NK-92 (cell line): ENCODE measurements around the gene PKN1.
A peak's percentile ranks its signal among the peaks of the same experiment; 100 is the strongest.

ENCODE experiments used
- DNase-seq: peaks from one replicate; lab custom pipeline; 2025; ENCODE audit not compliant: unreplicated experiment; lab: John Stamatoyannopoulos, UW

PKN1 gene

DNA sequence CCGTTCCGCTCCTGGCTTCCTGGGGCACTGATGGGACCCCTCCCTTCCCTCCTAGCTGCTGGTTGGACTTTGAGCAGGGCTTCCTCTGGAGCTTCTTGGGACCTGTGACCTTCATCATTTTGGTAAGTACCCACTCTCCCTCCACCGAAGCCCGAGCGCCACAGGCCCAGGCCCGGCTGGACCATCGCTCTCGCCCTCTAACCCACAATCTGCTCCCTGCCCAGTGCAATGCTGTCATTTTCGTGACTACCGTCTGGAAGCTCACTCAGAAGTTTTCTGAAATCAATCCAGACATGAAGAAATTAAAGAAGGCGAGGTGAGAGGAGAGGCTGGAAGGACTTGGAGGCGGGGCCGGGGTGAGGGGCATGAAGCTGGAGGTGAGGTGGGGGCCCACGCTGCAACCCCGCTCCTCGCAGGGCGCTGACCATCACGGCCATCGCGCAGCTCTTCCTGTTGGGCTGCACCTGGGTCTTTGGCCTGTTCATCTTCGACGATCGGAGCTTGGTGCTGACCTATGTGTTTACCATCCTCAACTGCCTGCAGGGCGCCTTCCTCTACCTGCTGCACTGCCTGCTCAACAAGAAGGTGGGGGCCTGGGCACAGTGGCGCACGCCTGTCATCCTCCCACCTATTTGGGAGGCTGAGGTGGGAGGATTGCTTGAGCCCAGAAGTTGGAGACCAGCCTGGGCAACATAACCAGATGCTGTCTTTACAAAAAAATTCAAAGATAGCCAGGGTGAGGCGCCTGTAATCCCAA lies 26.3 kb upstream of the PKN1 start:
- no peak for DNase-seq

DNA sequence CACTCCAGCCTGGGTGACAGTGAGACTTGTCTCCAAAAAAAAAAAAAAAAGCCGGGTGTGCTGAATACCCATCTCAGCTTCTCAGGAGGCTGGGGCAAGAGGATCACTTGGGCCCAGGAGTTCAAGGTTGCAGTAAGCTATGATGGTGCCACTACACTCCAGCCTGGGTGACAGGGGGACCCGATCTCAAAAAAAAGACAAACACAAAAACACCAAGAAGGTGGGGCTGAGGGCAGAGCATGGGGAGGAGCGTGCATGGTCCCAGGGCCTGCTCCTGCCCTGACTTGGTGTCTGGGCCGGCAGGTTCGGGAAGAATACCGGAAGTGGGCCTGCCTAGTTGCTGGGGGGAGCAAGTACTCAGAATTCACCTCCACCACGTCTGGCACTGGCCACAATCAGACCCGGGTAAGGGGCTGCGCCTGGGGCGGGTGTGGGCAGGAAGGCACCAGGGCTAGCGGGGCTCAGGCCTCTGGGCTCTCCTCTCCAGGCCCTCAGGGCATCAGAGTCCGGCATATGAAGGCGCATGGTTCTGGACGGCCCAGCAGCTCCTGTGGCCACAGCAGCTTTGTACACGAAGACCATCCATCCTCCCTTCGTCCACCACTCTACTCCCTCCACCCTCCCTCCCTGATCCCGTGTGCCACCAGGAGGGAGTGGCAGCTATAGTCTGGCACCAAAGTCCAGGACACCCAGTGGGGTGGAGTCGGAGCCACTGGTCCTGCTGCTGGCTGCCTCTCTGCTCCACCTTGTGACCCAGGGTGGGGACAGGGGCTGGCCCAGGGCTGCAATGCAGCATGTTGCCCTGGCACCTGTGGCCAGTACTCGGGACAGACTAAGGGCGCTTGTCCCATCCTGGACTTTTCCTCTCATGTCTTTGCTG lies 25.3 kb upstream of the PKN1 start:
- no peak for DNase-seq

DNA sequence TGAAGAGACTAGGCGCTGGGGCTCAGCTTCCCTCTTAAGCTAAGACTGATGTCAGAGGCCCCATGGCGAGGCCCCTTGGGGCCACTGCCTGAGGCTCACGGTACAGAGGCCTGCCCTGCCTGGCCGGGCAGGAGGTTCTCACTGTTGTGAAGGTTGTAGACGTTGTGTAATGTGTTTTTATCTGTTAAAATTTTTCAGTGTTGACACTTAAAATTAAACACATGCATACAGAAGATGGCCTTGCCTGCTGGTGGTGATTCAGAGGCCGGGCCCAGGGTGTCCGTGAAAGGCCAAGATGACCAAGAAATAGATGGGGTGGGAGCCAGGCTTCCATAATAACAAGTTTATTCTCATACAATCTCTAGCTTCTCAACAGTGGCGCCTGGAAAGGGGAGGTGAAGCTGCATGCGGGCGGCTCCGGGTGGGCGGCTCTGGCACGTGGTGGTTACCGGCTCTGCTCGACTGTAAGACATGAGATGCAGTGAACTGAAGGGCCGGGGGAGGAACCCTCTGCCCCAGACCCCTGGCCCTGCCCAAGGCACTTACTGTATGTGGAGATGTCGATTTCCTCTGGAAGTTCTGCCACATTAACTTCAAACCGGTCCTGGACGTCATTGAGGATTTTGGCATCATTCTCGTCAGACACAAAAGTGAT lies 24.5 kb upstream of the PKN1 start:
- DNase-seq, result no peak

DNA sequence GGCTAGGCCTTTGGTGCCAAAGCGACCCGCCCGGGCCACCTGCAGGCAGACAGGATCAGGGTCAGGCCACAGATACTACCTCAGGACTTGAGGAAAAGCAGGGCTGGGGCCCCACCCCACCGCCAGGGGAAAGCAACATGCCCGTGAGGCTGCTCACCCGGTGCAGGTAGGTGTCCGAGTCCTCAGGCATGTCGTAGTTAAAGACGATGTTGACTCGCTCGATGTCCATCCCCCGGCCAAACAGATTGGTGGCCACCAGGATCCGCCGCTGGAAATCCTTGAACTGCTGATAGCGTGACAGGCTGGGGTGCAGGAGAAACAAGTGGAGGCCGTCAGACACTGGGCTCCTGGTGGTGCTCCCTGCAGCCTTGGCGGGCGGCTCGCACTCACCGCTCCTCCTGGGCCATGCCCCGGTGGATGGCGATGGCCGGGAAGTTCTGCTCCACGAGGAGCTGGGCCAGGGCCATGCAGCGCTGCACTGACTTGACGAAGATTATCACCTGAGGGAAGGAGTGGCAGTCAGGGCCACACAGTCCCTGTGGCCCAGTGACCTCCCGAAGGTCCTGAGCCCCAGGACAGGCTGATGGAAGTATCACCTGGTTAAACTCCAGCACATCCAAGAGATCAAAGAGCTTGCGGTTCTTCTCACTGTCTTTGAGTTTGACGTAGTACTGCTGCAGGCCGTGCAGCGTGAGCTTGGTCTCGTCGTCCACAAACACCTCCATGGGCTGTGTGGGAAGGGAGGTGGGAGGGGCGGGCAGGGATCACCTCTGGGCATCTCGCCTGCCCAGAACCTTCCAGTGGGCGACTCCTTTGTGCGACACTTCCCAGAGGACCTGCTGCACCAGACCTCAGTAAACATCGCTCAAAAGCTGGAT lies 23.7 kb upstream of the PKN1 start:
- no peak for DNase-seq

DNA sequence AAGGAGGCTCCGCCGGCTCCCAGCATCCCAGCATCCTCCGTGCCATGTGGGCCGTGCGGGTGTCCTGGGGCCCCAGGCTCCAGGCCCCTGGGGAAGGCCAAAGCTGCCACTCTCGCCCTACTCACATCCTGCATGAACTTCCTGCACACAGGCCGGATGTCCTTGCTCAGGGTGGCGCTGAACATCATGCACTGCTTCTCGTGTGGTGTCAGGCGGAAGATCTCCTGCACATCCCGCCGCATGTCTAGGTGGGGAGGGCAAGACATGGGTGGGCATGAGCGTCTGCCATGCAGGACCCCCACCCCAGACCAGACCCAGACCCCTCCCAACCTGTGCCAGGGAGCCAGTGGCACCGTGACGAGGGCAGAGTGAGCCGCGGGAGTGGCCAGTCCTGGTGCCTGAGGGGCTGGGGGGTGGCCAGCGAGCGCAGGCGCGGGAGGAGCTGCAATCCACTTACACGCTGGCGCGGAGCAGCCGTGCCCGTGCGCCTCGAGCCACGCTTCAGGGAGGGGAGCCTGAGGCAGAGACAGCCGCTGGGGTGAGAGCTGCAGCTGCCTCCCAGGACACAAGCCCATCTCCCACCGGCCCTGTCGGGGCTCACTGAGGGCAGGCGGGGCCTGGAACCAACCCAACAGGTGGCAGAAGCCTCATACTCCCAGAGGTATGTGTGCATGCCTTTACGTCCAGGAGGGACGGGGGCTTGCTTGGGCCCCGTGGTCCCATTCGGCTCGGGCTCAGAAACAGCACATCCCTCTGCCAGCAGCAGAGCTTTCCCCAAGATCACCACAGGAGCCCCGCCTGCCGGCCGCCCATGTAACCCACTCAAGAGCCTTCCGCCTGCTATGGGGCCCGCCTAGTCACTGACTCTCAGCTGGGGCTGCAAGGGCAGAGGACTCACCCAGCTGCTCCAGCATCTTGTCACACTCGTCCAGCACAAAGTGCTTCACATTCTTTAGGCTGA lies 22.7 kb upstream of the PKN1 start:
- DNase-seq, result no peak

- DNase-seq, result no peak
Observed at GRCh38 chr19:14411161-14411937, 21.8 kb upstream of the PKN1 start.

DNA sequence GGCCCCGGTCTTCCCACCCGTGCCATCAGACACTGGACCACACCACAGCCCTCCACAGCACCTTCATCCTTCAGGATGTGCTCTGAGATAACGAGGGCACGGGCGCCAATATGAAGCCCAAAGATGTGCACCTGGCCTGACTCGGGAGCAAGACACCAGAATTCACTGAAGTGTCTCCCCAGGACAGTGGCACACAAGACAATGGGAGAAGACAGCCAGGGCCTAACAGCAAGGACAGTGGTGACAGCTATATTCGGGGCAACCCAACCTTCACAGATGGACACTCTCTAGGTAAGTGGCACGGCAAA lies 21.2 kb upstream of the PKN1 start:
- DNase-seq, result no peak

DNA sequence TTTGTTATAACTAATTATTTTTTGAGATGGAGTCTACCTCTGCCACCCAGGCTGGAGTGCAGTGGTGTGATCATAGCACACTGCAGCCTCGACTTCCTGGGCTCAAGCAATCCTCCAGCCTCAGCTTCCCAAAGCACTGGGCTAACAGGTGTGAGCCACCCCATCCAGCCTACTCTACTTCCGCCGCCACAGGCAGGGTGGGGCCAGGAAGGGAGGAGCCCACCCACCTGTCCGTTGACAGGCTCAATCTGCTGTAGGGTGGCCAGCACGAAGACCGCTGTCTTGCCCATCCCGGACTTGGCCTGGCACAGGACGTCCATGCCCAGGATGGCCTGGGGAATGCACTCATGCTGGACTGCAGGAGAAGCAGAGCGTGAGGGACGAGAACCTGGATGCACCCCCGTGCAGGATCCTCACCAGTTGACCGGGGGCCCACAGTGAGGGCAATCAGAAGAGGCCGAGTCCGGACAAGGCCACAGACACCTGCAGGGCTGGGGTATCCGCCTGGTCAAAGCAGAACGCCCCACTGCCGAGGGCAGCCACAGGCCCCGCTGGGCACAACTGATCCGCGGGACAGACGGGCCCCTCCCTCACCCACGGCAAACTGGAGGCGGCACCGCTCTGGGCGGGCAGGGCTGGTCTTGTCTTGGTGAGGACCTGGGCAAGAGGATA lies 20.6 kb upstream of the PKN1 start:
- no peak for DNase-seq

GRCh38 chr19:14412996-14413692 lies 20.0 kb upstream of the PKN1 start:
- no peak for DNase-seq

DNA sequence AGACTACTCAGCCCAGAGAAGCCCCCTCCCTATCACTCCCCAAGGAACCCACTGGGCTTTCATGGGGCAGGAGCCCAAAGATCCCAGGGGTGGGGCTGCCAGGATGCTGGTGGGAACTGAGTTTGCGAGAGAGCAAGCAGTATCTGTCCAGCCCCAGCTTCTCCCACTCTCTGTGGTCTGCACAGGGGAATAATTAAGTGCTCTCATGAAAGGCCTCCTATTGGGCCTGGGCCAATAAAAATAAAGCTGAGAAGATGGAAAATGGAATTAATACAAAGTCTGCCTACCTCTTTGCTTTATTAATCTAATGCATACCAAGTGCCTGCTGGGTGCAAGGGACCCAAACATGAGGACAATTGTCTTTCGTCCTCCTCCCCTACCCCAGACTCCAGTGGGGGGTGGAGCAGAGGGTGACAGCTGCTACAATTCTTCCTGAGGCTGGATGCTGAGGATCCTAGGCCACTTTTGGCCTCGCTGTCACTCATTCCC lies 19.4 kb upstream of the PKN1 start:
- DNase-seq, result no peak

DNA sequence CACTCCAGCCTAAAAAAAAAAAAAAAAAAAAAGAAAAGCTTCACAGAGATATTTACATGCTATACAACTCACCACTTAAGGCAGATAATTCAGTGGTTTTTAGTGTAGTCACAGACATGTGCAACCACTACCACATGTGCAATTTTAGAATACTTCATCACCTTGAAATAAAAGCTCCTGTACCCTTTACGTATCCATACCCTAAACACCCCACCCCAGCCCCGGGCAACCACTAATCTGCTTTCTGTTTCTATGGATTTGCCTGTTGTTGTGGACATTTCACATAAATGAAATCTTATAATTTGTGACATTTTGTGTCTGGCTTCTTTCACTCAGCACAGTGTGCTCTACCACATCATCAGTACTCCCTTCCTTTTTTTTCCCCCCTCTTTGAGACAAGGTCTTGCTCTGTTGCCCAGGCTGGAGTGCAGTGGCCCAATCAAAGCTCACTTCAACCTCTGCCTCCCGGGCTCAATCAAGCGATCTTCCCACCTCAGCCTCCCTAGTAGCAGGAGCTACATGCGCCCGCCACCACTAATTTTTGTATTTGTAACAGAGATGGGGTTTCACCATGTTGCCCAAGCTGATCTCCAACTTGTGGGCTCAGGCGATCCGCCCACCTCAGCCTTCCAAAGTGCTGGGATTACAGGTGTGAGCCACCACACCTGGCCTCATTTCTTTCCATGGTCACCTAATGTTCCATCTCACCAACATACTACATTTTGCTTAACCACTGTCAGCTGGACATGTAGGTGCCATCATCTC lies 18.0 kb upstream of the PKN1 start:
- no peak for DNase-seq

GRCh38 chr19:14416817-14417231 lies 16.3 kb upstream of the PKN1 start:
- DNase-seq, result no peak

GRCh38 chr19:14418856-14419105 lies 14.3 kb upstream of the PKN1 start:
- DNase-seq, result no peak

GRCh38 chr19:14419106-14419813 lies 13.8 kb upstream of the PKN1 start, which contains the start of gene DDX39A:
DDX39A (minus strand) TSS chr19:14419341; CDS start chr19:14413220, 6,121 bp downstream.
- DNase-seq, result peak; percentile 92

GRCh38 chr19:14425696-14426138 lies 7.4 kb upstream of the PKN1 start:
- DNase-seq, result no peak

- no peak for DNase-seq
Observed at GRCh38 chr19:14427461-14427860, 5.6 kb upstream of the PKN1 start.
